Stimulated activated CD8-positive, alpha-beta memory T cell treated with anti-CD3 and anti-CD28 coated beads, Interleukin-4, amount 100 ng/mL, for 24 hours (primary cell): ENCODE measurements around the gene ST7.
"Not testable (repeated sequence)": the region's sequence is repeated elsewhere in the genome, so short reads cannot be mapped to it uniquely, and the experiment has no call there.

Experiments used
- DNase-seq: peaks from one replicate; pipeline ENCODE4 v3.0.0-alpha.2; 2020; ENCODE audit warnings: low read depth

Gene ST7

GRCh38 chr7:117227091-117227490 lies 273.8 kb downstream of the ST7 start:
- DNase-seq = no peak

GRCh38 chr7:117229350-117229749 lies 276.0 kb downstream of the ST7 start:
- no peak for DNase-seq

- DNase-seq = no peak
These were observed 277.2 kb downstream of the ST7 start for GRCh38 chr7:117230276-117231046.

- no peak for DNase-seq
These were observed 277.7 kb downstream of the ST7 start for GRCh38 chr7:117231047-117231359.

GRCh38 chr7:117237646-117238045 lies 284.3 kb downstream of the ST7 start:
- no peak for DNase-seq

GRCh38 chr7:117238472-117238871 lies 285.2 kb downstream of the ST7 start:
- no peak for DNase-seq

- DNase-seq = no peak
These were observed 285.6 kb downstream of the ST7 start for GRCh38 chr7:117238937-117239336.

- DNase-seq = no peak
These were observed 287.8 kb downstream of the ST7 start for GRCh38 chr7:117241088-117241487.

GRCh38 chr7:117243390-117243789 lies 290.1 kb downstream of the ST7 start:
- DNase-seq = no peak

GRCh38 chr7:117245703-117246102 lies 292.4 kb downstream of the ST7 start:
- not testable (repeated sequence) for DNase-seq

- no peak for DNase-seq
These were observed 294.5 kb downstream of the ST7 start for GRCh38 chr7:117247809-117248208.

- DNase-seq = no peak
These were observed 295.5 kb downstream of the ST7 start for GRCh38 chr7:117248829-117249228.

GRCh38 chr7:117249696-117250095 lies 296.4 kb downstream of the ST7 start:
- DNase-seq = no peak

- no peak for DNase-seq
These were observed 296.9 kb downstream of the ST7 start for GRCh38 chr7:117250245-117250644.

- DNase-seq = no peak
These were observed 297.5 kb downstream of the ST7 start for GRCh38 chr7:117250801-117251200.

- DNase-seq = no peak
These were observed 298.4 kb downstream of the ST7 start for GRCh38 chr7:117251687-117252086.

GRCh38 chr7:117259615-117260014 lies 306.3 kb downstream of the ST7 start:
- DNase-seq = no peak

- DNase-seq = no peak
These were observed 309.2 kb downstream of the ST7 start for GRCh38 chr7:117262546-117262945.

- no peak for DNase-seq
These were observed 311.4 kb downstream of the ST7 start for GRCh38 chr7:117264716-117265115.

GRCh38 chr7:117269417-117269816 lies 316.1 kb downstream of the ST7 start:
- DNase-seq = no peak

GRCh38 chr7:117269886-117270285 lies 316.6 kb downstream of the ST7 start:
- no peak for DNase-seq

GRCh38 chr7:117270371-117270770 lies 317.1 kb downstream of the ST7 start:
- DNase-seq = no peak

GRCh38 chr7:117271566-117271965 lies 318.3 kb downstream of the ST7 start:
- DNase-seq = no peak

- DNase-seq = no peak
These were observed 318.9 kb downstream of the ST7 start for GRCh38 chr7:117272017-117272759.
